Urinary bladder (tissue), 4 donors: ENCODE measurements around the gene MYZAP. TPM values are rescaled to one million over a fixed set of nuclear protein-coding genes. Genes with fewer than 3 reads are reported as not detected.

Experiments
- DNase-seq: peaks from one replicate; pipeline ENCODE4 v3.0.0-alpha.2; 2015; ENCODE audit errors: extremely low spot score
- H3K27ac ChIP-seq: one replicate; pipeline ENCODE4 v1.5.1; 2013; ENCODE audit warnings: low read depth, mild to moderate bottlenecking, moderate library complexity
- H3K36me3 ChIP-seq: one replicate; pipeline ENCODE4 v1.6.1; 2013; ENCODE audit warnings: mild to moderate bottlenecking, moderate library complexity; ENCODE audit not compliant: insufficient read depth
- H3K4me1 ChIP-seq: one replicate; pipeline ENCODE4 v1.6.1; 2013; ENCODE audit warnings: mild to moderate bottlenecking, moderate library complexity; ENCODE audit not compliant: insufficient read depth
- H3K4me3 ChIP-seq: one replicate; pipeline ENCODE4 v1.5.1; 2013; ENCODE audit warnings: low read depth, low read length
- WGBS: extraction: QIAGEN DNeasy Blood & Tissue Kit; methylation state at CpG from one replicate; pipeline ENCODE4 v1.1.7; 2013; 5-methylcytosine and 5-hydroxymethylcytosine counted together
- polyA plus RNA-seq: library from polyadenylated mRNA; stranded (reverse); fragments of 200-250 nt; gene quantifications from one replicate; pipeline ENCODE4 v1.2.3, GENCODE V29; 2013
- total RNA-seq: library from RNA; depleted of rRNA; stranded (reverse); fragments of >200 nt; gene quantifications from one replicate; pipeline ENCODE4 v1.2.3, GENCODE V29; 2014
- donor health status: healthy with polysubstance abuse.
- donor health status: healthy.

MYZAP gene
- total and polyA plus RNA-seq, 2 donors: 19.2 to 152 TPM

- no peak overlapping the region for H3K27ac ChIP-seq
- peaks cover 3% of the 10 kb centered on the region for H3K4me1 ChIP-seq
- no peak overlapping the region for H3K4me3 ChIP-seq
- H3K36me3 ChIP-seq: no peaks in the 10 kb centered on the region
- WGBS: 66% methylated on average over 5 of the region's 5 CpGs
- DNase-seq: no peak
Observed at GRCh38 chr15:57696146-57696545, 104.4 kb downstream of the MYZAP start.

GRCh38 chr15:57697588-57697987 is 105.9 kb downstream of the MYZAP start:
- H3K4me1 ChIP-seq: peaks cover 3% of the 10 kb centered on the region
- H3K4me3 ChIP-seq: no peak overlapping the region
- H3K36me3 ChIP-seq: no peaks in the 10 kb centered on the region
- no peak for DNase-seq
- no peak overlapping the region for H3K27ac ChIP-seq
- 93% methylated on average over 4 of the region's 4 CpGs for WGBS

GRCh38 chr15:57698243-57698642 is 106.5 kb downstream of the MYZAP start:
- no peak overlapping the region for H3K27ac ChIP-seq
- peaks cover 3% of the 10 kb centered on the region for H3K4me1 ChIP-seq
- H3K36me3 ChIP-seq: no peaks in the 10 kb centered on the region
- DNase-seq: no peak
- no peak overlapping the region for H3K4me3 ChIP-seq

GRCh38 chr15:57698991-57699390 is 107.3 kb downstream of the MYZAP start:
- H3K36me3 ChIP-seq: no peaks in the 10 kb centered on the region
- peaks cover 3% of the 10 kb centered on the region for H3K4me1 ChIP-seq
- no peak for DNase-seq
- H3K4me3 ChIP-seq: no peak overlapping the region
- WGBS: 73% methylated on average over 4 of the region's 4 CpGs
- H3K27ac ChIP-seq: no peak overlapping the region

GRCh38 chr15:57703387-57703786 is 111.7 kb downstream of the MYZAP start:
- Histone ChIP-seq H3K27ac (no peak overlapping the region), H3K36me3 (no peaks in the 10 kb centered on the region), H3K4me1 (no peaks in the 10 kb centered on the region), H3K4me3 (no peak overlapping the region)
- WGBS: 11% methylated on average over 2 of the region's 2 CpGs
- DNase-seq: no peak

GRCh38 chr15:57704441-57704840 is 112.7 kb downstream of the MYZAP start:
- Histone ChIP-seq H3K27ac (no peak overlapping the region), H3K4me1 (no peaks in the 10 kb centered on the region), H3K4me3 (no peak overlapping the region), H3K36me3 (no peaks in the 10 kb centered on the region)
- DNase-seq: no peak
- 83% methylated on average over 3 of the region's 3 CpGs for WGBS

GRCh38 chr15:57705746-57706404 is 114.2 kb downstream of the MYZAP start:
- DNase-seq: no peak
- 76% methylated on average over 12 of the region's 12 CpGs for WGBS
- Histone ChIP-seq H3K36me3 (no peaks in the 10 kb centered on the region), H3K4me1 (no peaks in the 10 kb centered on the region), H3K4me3 (peak overlapping the region; percentile 75), H3K27ac (peak overlapping the region; percentile 76)

- WGBS: 3% methylated on average over 70 of the region's 70 CpGs
- Histone ChIP-seq H3K4me1 (no peaks in the 10 kb centered on the region), H3K27ac (peak within 1 kb of the TSS; percentile 92)
Observed at GRCh38 chr15:57706405-57707209, 114.9 kb downstream of the MYZAP start, which contains the start of gene POLR2M. POLR2M (plus strand) TSS chr15:57706714; CDS start chr15:57706843, 129 bp downstream.

GRCh38 chr15:57708047-57708446 is 116.3 kb downstream of the MYZAP start:
- no peak overlapping the region for H3K27ac ChIP-seq
- no peaks in the 10 kb centered on the region for H3K36me3 ChIP-seq
- WGBS: 37% methylated on average over 4 of the region's 4 CpGs
- no peaks in the 10 kb centered on the region for H3K4me1 ChIP-seq
- peak overlapping the region; percentile 75 for H3K4me3 ChIP-seq
- DNase-seq: no peak

More at GRCh38 chr15:57706405-57707209, 114.9 kb downstream of the MYZAP start, which contains the start of gene POLR2M:
- Histone ChIP-seq H3K36me3 (no peaks in the 10 kb centered on the region), H3K4me3 (peak within 1 kb of the TSS; percentile 75)
- peak; percentile 95 for DNase-seq

GRCh38 chr15:57718309-57718708 is 126.6 kb downstream of the MYZAP start:
- DNase-seq: no peak
- no peak overlapping the region for H3K27ac ChIP-seq
- WGBS: 81% methylated on average over 2 of the region's 2 CpGs
- H3K4me3 ChIP-seq: no peak overlapping the region
- H3K4me1 ChIP-seq: peaks cover 1% of the 10 kb centered on the region
- H3K36me3 ChIP-seq: peaks cover 4% of the 10 kb centered on the region

GRCh38 chr15:57720867-57721266 is 129.2 kb downstream of the MYZAP start:
- DNase-seq: peak; percentile 51
- Histone ChIP-seq H3K36me3 (no peaks in the 10 kb centered on the region), H3K27ac (no peak overlapping the region), H3K4me1 (peaks cover 1% of the 10 kb centered on the region), H3K4me3 (no peak overlapping the region)
- WGBS: 27% methylated on average over 3 of the region's 3 CpGs

- no peaks in the 10 kb centered on the region for H3K4me1 ChIP-seq
- H3K27ac ChIP-seq: no peak overlapping the region
- H3K4me3 ChIP-seq: no peak overlapping the region
- no peaks in the 10 kb centered on the region for H3K36me3 ChIP-seq
- DNase-seq: no peak
- WGBS: 48% methylated on average over 3 of the region's 3 CpGs
Observed at GRCh38 chr15:57726411-57726810, 134.7 kb downstream of the MYZAP start.

- Histone ChIP-seq H3K4me1 (no peaks in the 10 kb centered on the region), H3K36me3 (no peaks in the 10 kb centered on the region), H3K27ac (no peak overlapping the region), H3K4me3 (no peak overlapping the region)
- WGBS: 86% methylated on average over 6 of the region's 6 CpGs
- DNase-seq: no peak
Observed at GRCh38 chr15:57727031-57727430, 135.3 kb downstream of the MYZAP start.

GRCh38 chr15:57728436-57728835 is 136.7 kb downstream of the MYZAP start:
- DNase-seq: no peak
- Histone ChIP-seq H3K4me3 (no peak overlapping the region), H3K4me1 (no peaks in the 10 kb centered on the region), H3K36me3 (no peaks in the 10 kb centered on the region), H3K27ac (no peak overlapping the region)
- WGBS: 92% methylated on average over 8 of the region's 8 CpGs
